HCT116 (cell line): ENCODE results near the gene BAD. TPM values are rescaled to one million over a fixed set of nuclear protein-coding genes. Genes with fewer than 3 reads are reported as not detected.

Experiments
- ATAC-seq: fragments of 200-7000 bp; cut with Tn5 transposase; 2 replicates; pipeline ENCODE4 v1.9.1; 2020; ENCODE audit warnings: mild to moderate bottlenecking, moderate library complexity
- BruUV-seq: library from RNA; stranded (reverse); fragments of 400-500 nt; replicated peaks from 2 replicates; lab custom pipeline; 2021; lab: Mats Ljungman, UMichigan
- CTCF ChIA-PET: fragments of 300-600 bp; sonication (Branson Sonifier 250); formaldehyde crosslinking; loops from one replicate; lab custom pipeline; 2021; ENCODE audit warnings: antibody characterized with exemption; lab: Charles Lee
- POLR2A ChIA-PET: fragments of 300-600, 350-600 bp; sonication (Branson Sonifier 250); formaldehyde crosslinking; loops from one replicate; lab custom pipeline; 2021; ENCODE audit warnings: antibody characterized with exemption; lab: Charles Lee
- RAD21 ChIA-PET, 2 experiments: fragments of 300-600 bp; sonication (Branson Sonifier 250); formaldehyde crosslinking; loops; one replicate each; lab custom pipeline; 2023; ENCODE audit warnings: low total read pairs in 2 of 2; ENCODE audit not compliant: uncharacterized antibody in 2 of 2, unreplicated experiment in 2 of 2, low non-redundant PET in 1 of 2; lab: Charles Lee
- DNase-seq: peaks from one replicate; pipeline ENCODE4 v3.0.0-alpha.2; 2010; ENCODE audit warnings: low read depth, low spot score
- H2AFZ ChIP-seq: fragments of 200-600 bp; shearing (Covaris generic), sonication (generic); 2 replicates; pipeline ENCODE4 v1.6.1; 2017; ENCODE audit warnings: low read depth, mixed run types, mixed read lengths, antibody characterized with exemption, low read length; ENCODE audit not compliant: poor library complexity, severe bottlenecking
- H3K27ac ChIP-seq: 2 replicates; pipeline ENCODE4 v1.5.1; 2012; ENCODE audit warnings: low read depth, low read length
- H3K27me3 ChIP-seq: fragments of 200-600 bp; sonication (generic); 2 replicates; pipeline ENCODE4 v1.6.1; 2016; ENCODE audit warnings: mixed run types, low read length, mixed read lengths; ENCODE audit not compliant: insufficient read depth
- H3K36me3 ChIP-seq, 2 experiments: fragments of 200-500 bp in 1 of 2; fragments of 200-600 bp in 1 of 2; sonication (Bioruptor generic) in 1 of 2; sonication (generic) in 1 of 2; 2 replicates each; pipeline versions ENCODE4 v1.5.1 to v1.6.1; 2014 to 2016; ENCODE audit warnings: low read length in 2 of 2, inconsistent platforms in 1 of 2, mixed read lengths in 1 of 2, mixed run types in 1 of 2; ENCODE audit not compliant: insufficient read depth in 2 of 2, control insufficient read depth in 1 of 2
- H3K4me1 ChIP-seq, 2 experiments: fragments of 200-600 bp in 1 of 2; sonication (generic) in 1 of 2; 2 replicates each; pipeline versions ENCODE4 v1.5.1 to v1.6.1; 2012 to 2017; ENCODE audit warnings: low read length in 2 of 2, inconsistent platforms in 1 of 2, mild to moderate bottlenecking in 1 of 2, mixed read lengths in 1 of 2, mixed run types in 1 of 2, moderate library complexity in 1 of 2; ENCODE audit not compliant: insufficient read depth in 2 of 2, control insufficient read depth in 1 of 2
- H3K4me2 ChIP-seq: fragments of 200-600 bp; sonication (generic); 2 replicates; pipeline ENCODE4 v1.6.1; 2017; ENCODE audit warnings: mixed run types, low read length, mixed read lengths
- H3K4me3 ChIP-seq, 2 experiments: fragments of 200-600 bp in 1 of 2; sonication (generic) in 1 of 2; replicated peaks in 1 of 2; 2 replicates each; pipeline ENCODE4 v1.5.1; 2011 to 2016; ENCODE audit warnings: low read length in 2 of 2, control low read depth in 1 of 2, low read depth in 1 of 2, mild to moderate bottlenecking in 1 of 2, mixed read lengths in 1 of 2, mixed run types in 1 of 2
- H3K79me2 ChIP-seq: fragments of 200-600 bp; sonication (generic); 2 replicates; pipeline ENCODE4 v1.6.1; 2017; ENCODE audit warnings: mild to moderate bottlenecking, mixed run types, low read length, moderate library complexity, mixed read lengths; ENCODE audit not compliant: insufficient read depth
- H3K9ac ChIP-seq: fragments of 200-600 bp; sonication (generic); 2 replicates; pipeline ENCODE4 v1.6.1; 2016; ENCODE audit warnings: low read length, mixed read lengths
- H3K9me2 ChIP-seq: fragments of 200-600 bp; sonication (generic), shearing (Covaris generic); 2 replicates; pipeline ENCODE4 v1.6.1; 2017; ENCODE audit warnings: mixed run types, mild to moderate bottlenecking, moderate library complexity; ENCODE audit not compliant: insufficient read depth
- H3K9me3 ChIP-seq, 2 experiments: fragments of 200-500 bp in 1 of 2; fragments of 200-600 bp in 1 of 2; sonication (Bioruptor generic) in 1 of 2; sonication (generic) in 1 of 2; 2 replicates each; pipeline ENCODE4 v1.6.1; 2014 to 2017; ENCODE audit warnings: low read length in 2 of 2, mixed read lengths in 2 of 2, inconsistent platforms in 1 of 2, low read depth in 1 of 2, mild to moderate bottlenecking in 1 of 2, mixed run types in 1 of 2, moderate library complexity in 1 of 2; ENCODE audit not compliant: control insufficient read depth in 1 of 2, insufficient read depth in 1 of 2
- H4K20me1 ChIP-seq: fragments of 200-600 bp; sonication (generic), shearing (Covaris generic); 2 replicates; pipeline ENCODE4 v1.6.1; 2017; ENCODE audit warnings: mixed run types, mild to moderate bottlenecking, moderate library complexity; ENCODE audit not compliant: insufficient read depth
- ATF3 ChIP-seq: IDR thresholded peaks from 2 replicates; pipeline ENCODE4 v1.6.1; 2012
- CEBPB ChIP-seq: IDR thresholded peaks from 2 replicates; pipeline ENCODE4 v1.6.1; 2012; ENCODE audit warnings: low read depth
- EGR1 ChIP-seq: IDR thresholded peaks from 2 replicates; pipeline ENCODE4 v1.6.1; 2012; ENCODE audit warnings: low read depth
- EZH2phosphoT487 ChIP-seq: fragments of 200-600 bp; IDR thresholded peaks from 2 replicates; pipeline ENCODE4 v1.6.1; 2018; ENCODE audit warnings: antibody characterized with exemption, borderline replicate concordance
- REST ChIP-seq: IDR thresholded peaks from 2 replicates; pipeline ENCODE4 v1.6.1; 2012; ENCODE audit warnings: low read depth
- intact Hi-C: fragments of 100-400 bp; cut with micrococcal nuclease; formaldehyde crosslinking; loops from 2 replicates; pipeline ENCODE4 v1.10.0; 2022
- total RNA-seq: library from RNA; stranded (reverse); gene quantifications from one replicate; pipeline ENCODE4 v1.2.1, GENCODE V29; 2021; ENCODE audit not compliant: unreplicated experiment

The BAD gene
- total RNA-seq, 1 experiment from 2014 or later, result 51.9 TPM

GRCh38 chr11:64258946-64259532, 25.4 kb downstream of the BAD start:
- RAD21 ChIA-PET, result no interaction called here
- CTCF ChIA-PET, result no interaction called here
- TF ChIP-seq CEBPB, result no peak
- TF ChIP-seq REST, result no peak
- TF ChIP-seq EZH2phosphoT487, result no peak
- no peak for TF ChIP-seq ATF3
- TF ChIP-seq EGR1, result no peak

More at GRCh38 chr11:64258946-64259532, 25.4 kb downstream of the BAD start:
- H3K4me3 ChIP-seq, result no peak overlapping the region
- BruUV-seq, result no TSS peak
- no peak overlapping the region for H3K9ac ChIP-seq
- no peak overlapping the region for H2AFZ ChIP-seq
- ATAC-seq (no peak), DNase-seq (no peak)
- no peaks in the 10 kb centered on the region for H4K20me1 ChIP-seq
- intact Hi-C loops, result no loop called here
- peaks cover 14% of the 10 kb centered on the region; the same call in 1 of the 2 replicates for H3K79me2 ChIP-seq
- POLR2A ChIA-PET, result no interaction called here
- peaks cover 30 to 67% of the 10 kb centered on the region in 2 experiments; a peak in 3 of 4 replicates for H3K36me3 ChIP-seq
- no peaks in the 10 kb centered on the region for H3K27me3 ChIP-seq
- H3K4me1 ChIP-seq, result peaks cover 4 to 11% of the 10 kb centered on the region in 2 experiments; a peak in 3 of 4 replicates
- no peaks in the 10 kb centered on the region for H3K9me3 ChIP-seq
- no peak overlapping the region for H3K4me2 ChIP-seq
- H3K27ac ChIP-seq, result no peak overlapping the region
- no peaks in the 10 kb centered on the region for H3K9me2 ChIP-seq
